Osteocyte (in vitro differentiated cells): ENCODE measurements around the gene HS1BP3. TPM values are rescaled to one million over a fixed set of nuclear protein-coding genes. Genes with fewer than 3 reads are reported as not detected.

ENCODE experiments used
- DNase-seq: peaks from one replicate; pipeline ENCODE4 v3.0.0; 2021; ENCODE audit warnings: mixed read lengths; ENCODE audit not compliant: unreplicated experiment; ENCODE audit errors: extremely low spot score
- H3K27ac Mint-ChIP-seq: one replicate; pipeline ENCODE4 v1.8.0; 2021; ENCODE audit warnings: mild to moderate bottlenecking, mixed read lengths; ENCODE audit not compliant: unreplicated experiment
- H3K27me3 Mint-ChIP-seq: one replicate; pipeline ENCODE4 v1.8.0; 2021; ENCODE audit warnings: mixed read lengths; ENCODE audit not compliant: unreplicated experiment
- H3K36me3 Mint-ChIP-seq: one replicate; pipeline ENCODE4 v1.8.0; 2021; ENCODE audit warnings: mixed read lengths; ENCODE audit not compliant: unreplicated experiment
- H3K4me1 Mint-ChIP-seq: one replicate; pipeline ENCODE4 v1.8.0; 2021; ENCODE audit warnings: mixed read lengths; ENCODE audit not compliant: unreplicated experiment
- H3K4me3 Mint-ChIP-seq: one replicate; pipeline ENCODE4 v1.8.0; 2021; ENCODE audit warnings: mild to moderate bottlenecking, moderate library complexity, mixed read lengths; ENCODE audit not compliant: unreplicated experiment
- H3K9me3 Mint-ChIP-seq: one replicate; pipeline ENCODE4 v1.8.0; 2021; ENCODE audit warnings: mixed read lengths; ENCODE audit not compliant: unreplicated experiment
- total RNA-seq: library from RNA; stranded (reverse); gene quantifications from 2 replicates; pipeline ENCODE4 v1.2.1, GENCODE V29; 2021
- TF ChIP-seq, protein P1 (sequence below): fragments of 200-600 bp; sonication (generic); IDR thresholded peaks from 2 replicates; pipeline ENCODE4 v1.5.0; 2021; ENCODE audit warnings: antibody characterized with exemption, mild to moderate bottlenecking, moderate library complexity

HS1BP3 gene
- total RNA-seq, 1 donor from 2014 or later, result 40.5 TPM

DNA sequence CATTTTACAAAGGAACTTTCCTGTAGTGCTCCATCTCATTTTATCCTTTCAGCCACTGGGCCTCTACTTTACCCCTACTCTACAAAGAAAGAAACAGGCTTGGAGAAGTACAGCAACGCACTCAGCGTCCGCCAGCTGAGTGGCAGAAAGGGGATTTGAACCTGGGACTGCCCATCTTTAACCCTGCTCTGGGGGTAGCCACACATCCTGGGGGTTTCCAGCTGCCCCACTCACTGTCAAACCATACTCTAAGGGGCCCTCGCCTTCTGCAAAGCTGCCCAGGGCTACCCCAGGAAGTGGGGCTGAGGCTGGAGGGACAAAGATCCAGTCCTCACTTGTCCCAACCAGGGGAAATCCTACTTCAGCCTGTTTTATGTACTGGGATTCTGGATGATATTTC, 17.9 kb downstream of the HS1BP3 start:
- DNase-seq, result no peak
- H3K4me3 Mint-ChIP-seq, result no peak overlapping the region
- no peaks in the 10 kb centered on the region for H3K27me3 Mint-ChIP-seq
- peaks cover 18% of the 10 kb centered on the region for H3K36me3 Mint-ChIP-seq
- no peak overlapping the region for H3K27ac Mint-ChIP-seq
- no peaks in the 10 kb centered on the region for H3K9me3 Mint-ChIP-seq
- TF ChIP-seq, protein P1, sequence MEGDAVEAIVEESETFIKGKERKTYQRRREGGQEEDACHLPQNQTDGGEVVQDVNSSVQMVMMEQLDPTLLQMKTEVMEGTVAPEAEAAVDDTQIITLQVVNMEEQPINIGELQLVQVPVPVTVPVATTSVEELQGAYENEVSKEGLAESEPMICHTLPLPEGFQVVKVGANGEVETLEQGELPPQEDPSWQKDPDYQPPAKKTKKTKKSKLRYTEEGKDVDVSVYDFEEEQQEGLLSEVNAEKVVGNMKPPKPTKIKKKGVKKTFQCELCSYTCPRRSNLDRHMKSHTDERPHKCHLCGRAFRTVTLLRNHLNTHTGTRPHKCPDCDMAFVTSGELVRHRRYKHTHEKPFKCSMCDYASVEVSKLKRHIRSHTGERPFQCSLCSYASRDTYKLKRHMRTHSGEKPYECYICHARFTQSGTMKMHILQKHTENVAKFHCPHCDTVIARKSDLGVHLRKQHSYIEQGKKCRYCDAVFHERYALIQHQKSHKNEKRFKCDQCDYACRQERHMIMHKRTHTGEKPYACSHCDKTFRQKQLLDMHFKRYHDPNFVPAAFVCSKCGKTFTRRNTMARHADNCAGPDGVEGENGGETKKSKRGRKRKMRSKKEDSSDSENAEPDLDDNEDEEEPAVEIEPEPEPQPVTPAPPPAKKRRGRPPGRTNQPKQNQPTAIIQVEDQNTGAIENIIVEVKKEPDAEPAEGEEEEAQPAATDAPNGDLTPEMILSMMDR, result no peak
- H3K4me1 Mint-ChIP-seq, result peaks cover 21% of the 10 kb centered on the region

- TF ChIP-seq, protein P1, result no peak
- Mint-ChIP-seq H3K9me3 (no peaks in the 10 kb centered on the region), H3K4me1 (peaks cover 24% of the 10 kb centered on the region), H3K27me3 (no peaks in the 10 kb centered on the region), H3K27ac (no peak overlapping the region), H3K4me3 (no peak overlapping the region), H3K36me3 (peaks cover 14% of the 10 kb centered on the region)
- DNase-seq, result no peak
Observed at GRCh38 chr2:20632446-20632990, 18.4 kb downstream of the HS1BP3 start.

GRCh38 chr2:20631617-20632307, 19.1 kb downstream of the HS1BP3 start:
- Mint-ChIP-seq H3K9me3 (no peaks in the 10 kb centered on the region), H3K4me3 (no peak overlapping the region), H3K36me3 (peaks cover 11% of the 10 kb centered on the region), H3K4me1 (peaks cover 30% of the 10 kb centered on the region), H3K27ac (no peak overlapping the region), H3K27me3 (no peaks in the 10 kb centered on the region)
- DNase-seq, result no peak
- TF ChIP-seq, protein P1, result no peak

DNA sequence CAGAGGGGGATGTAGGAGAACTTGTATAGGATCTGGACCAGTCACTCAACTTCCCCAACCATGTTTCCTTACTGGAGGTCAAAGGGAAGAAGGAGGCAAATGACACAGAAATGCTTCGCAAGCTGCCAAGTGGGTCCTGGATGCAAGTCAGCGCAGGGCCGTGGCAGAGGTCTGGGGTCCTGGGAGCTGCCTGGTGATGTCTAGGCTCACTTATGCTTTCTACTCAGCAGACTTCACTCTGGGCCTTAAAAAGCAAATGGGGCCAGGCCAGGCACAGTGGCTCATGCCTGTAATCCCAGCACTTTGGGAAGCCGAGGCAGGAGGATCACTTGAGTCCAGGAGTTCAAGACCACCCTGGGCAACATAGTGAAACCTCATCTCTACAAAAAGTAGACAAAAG, 19.9 kb downstream of the HS1BP3 start:
- no peak overlapping the region for H3K4me3 Mint-ChIP-seq
- no peak for DNase-seq

DNA sequence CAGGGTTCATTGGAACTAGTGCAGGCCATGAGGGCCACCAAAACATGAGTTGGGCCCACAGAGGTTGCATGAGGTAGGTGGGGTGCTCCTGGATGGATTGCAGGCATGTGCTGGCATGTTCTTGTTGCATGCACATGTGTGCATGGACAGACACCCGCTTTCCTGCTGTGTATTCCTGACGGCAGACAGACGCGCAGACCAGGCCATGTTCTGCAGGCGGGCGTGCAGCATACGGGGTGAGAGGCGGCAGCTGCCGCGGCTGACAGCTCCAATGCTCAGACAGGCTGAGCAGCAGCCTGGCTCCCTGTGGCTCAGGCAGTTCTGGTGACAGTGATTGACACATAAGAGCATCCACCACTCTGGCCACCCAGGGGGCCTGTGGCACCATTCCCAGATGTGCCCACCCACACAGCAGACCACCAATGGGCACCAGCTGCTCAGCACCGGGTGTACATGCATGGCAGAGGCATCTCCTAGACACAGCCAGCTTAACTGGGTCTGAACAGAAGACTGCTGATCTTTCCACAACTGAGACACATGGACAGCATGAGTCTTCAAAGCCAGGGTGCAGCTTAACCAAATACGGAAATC, 21.2 kb downstream of the HS1BP3 start:
- Mint-ChIP-seq H3K4me3 (no peak overlapping the region), H3K4me1 (peaks cover 28% of the 10 kb centered on the region), H3K9me3 (no peaks in the 10 kb centered on the region), H3K27me3 (no peaks in the 10 kb centered on the region), H3K36me3 (peaks cover 9% of the 10 kb centered on the region), H3K27ac (no peak overlapping the region)
- DNase-seq, result no peak
- TF ChIP-seq, protein P1, result no peak

More for the DNA sequence above, 19.9 kb downstream of the HS1BP3 start:
- no peaks in the 10 kb centered on the region for H3K27me3 Mint-ChIP-seq
- no peak overlapping the region for H3K27ac Mint-ChIP-seq
- TF ChIP-seq, protein P1, result no peak
- H3K4me1 Mint-ChIP-seq, result peaks cover 38% of the 10 kb centered on the region
- peaks cover 11% of the 10 kb centered on the region for H3K36me3 Mint-ChIP-seq
- no peaks in the 10 kb centered on the region for H3K9me3 Mint-ChIP-seq
